Heart left ventricle (tissue), 13 donors: Measurements from ENCODE around the gene CDX1.

Experiments used
- POLR2A ChIP-seq, 2 donors: fragments of 450-650 bp; IDR thresholded peaks; one replicate each; pipeline ENCODE4 v1.6.1; 2017; ENCODE audit warnings: antibody characterized with exemption in 2 of 2, mild to moderate bottlenecking in 2 of 2, moderate library complexity in 2 of 2
- TF ChIP-seq, protein P1 (sequence below), 12 donors: fragments of 200-600 bp; sonication (generic) in 4 of 12; IDR thresholded peaks; one replicate each; pipeline versions ENCODE4 v1.5.0 to v1.8.0; 2018 to 2022; ENCODE audit warnings: antibody characterized with exemption in 12 of 12, mild to moderate bottlenecking in 5 of 12
- donor health status: ischemic (EF 13 %, LVEDD 7.1; RV severe dilation, severe dysfunction).
- donor health status: DM: no; HTN: yes; CAD: no.
- donor health status: DM: no; HTN: no; CAD: no.
- donor health status: ischemic (EF 25% LVEDD 6.9; RV normal size, moderate dysfunction).
- donor health status: ischemic (EF 25% LVEDD 5.7; RV mildly dilated, moderate dysfunction).
- donor health status: ischemic (EF 35%, LVEDD 5.7; RV mildly dilated, moderate dysfunction).
- donor health status: nonischemic (EF 11% LVEDD 7.7; RV severe dilation, severe dysfunction).
- donor health status: DM: yes; HTN: yes; CAD: no.
- donor health status: PGD.
- donor health status: ischemic (EF 29% LVEDD 5.4; RV normal size, mild dysfunction).
- donor health status: nonischemic (EF 23%, LVEDD 6.1; RV moderate dilation, normal function).

DNA sequence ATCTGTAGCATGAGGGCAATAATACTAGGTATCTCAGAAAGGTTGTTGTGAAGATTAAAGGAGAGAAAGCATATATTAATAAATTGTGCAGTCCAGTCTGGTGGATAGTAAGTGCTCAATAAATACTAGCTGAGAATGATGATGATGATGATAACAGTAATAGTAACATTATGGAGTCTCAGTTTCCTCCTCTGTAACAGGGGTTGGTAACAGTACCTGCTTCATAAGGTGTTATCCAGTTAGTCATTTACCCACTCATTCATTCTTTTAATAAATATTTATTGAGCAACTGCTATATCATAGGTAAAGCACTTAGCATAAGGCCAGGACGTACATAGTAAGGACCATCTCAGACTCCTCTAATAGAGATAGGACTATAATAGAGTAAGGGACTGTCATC lies 30.9 kb downstream of the CDX1 start:
- TF ChIP-seq POLR2A (IDR thresholded peaks at IDR 0.05): no peak
- TF ChIP-seq, protein P1, sequence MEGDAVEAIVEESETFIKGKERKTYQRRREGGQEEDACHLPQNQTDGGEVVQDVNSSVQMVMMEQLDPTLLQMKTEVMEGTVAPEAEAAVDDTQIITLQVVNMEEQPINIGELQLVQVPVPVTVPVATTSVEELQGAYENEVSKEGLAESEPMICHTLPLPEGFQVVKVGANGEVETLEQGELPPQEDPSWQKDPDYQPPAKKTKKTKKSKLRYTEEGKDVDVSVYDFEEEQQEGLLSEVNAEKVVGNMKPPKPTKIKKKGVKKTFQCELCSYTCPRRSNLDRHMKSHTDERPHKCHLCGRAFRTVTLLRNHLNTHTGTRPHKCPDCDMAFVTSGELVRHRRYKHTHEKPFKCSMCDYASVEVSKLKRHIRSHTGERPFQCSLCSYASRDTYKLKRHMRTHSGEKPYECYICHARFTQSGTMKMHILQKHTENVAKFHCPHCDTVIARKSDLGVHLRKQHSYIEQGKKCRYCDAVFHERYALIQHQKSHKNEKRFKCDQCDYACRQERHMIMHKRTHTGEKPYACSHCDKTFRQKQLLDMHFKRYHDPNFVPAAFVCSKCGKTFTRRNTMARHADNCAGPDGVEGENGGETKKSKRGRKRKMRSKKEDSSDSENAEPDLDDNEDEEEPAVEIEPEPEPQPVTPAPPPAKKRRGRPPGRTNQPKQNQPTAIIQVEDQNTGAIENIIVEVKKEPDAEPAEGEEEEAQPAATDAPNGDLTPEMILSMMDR (IDR thresholded peaks at IDR 0.05): no peak
